B cell (primary cell): ENCODE results near the gene BAG2. TPM values are rescaled to one million over a fixed set of nuclear protein-coding genes. Genes with fewer than 3 reads are reported as not detected.

Source experiments
- ATAC-seq: fragments of 200-7000 bp; cut with Tn5 transposase; one replicate; pipeline ENCODE4 v1.10.0; 2021; ENCODE audit warnings: low read depth, mild to moderate bottlenecking, moderate number of reproducible peaks, moderate library complexity
- CTCF ChIA-PET: fragments of 350-600 bp; sonication (Branson Sonifier 250); formaldehyde crosslinking; loops from one replicate; lab custom pipeline; 2021; ENCODE audit warnings: antibody characterized with exemption, inconsistent platforms; lab: Charles Lee
- POLR2A ChIA-PET: fragments of 350-600 bp; sonication (Branson Sonifier 250); formaldehyde crosslinking; loops from one replicate; lab custom pipeline; 2021; ENCODE audit warnings: antibody characterized with exemption; lab: Charles Lee
- DNase-seq: peaks from one replicate; pipeline ENCODE4 v3.0.0; 2013
- H2AFZ ChIP-seq: 2 replicates; pipeline ENCODE4 v1.6.1; 2012; ENCODE audit warnings: mild to moderate bottlenecking, low read depth, low read length; ENCODE audit not compliant: insufficient read depth, poor library complexity, severe bottlenecking
- H3K27ac ChIP-seq, 2 donors: 1 replicate in 1 of 2; 2 replicates in 1 of 2; pipeline ENCODE4 v1.5.1; 2012 to 2013; ENCODE audit warnings: low read length in 2 of 2, mild to moderate bottlenecking in 2 of 2, moderate library complexity in 1 of 2
- H3K27me3 ChIP-seq, 4 experiments: fragments of 200-600 bp in 1 of 4; sonication (generic) in 1 of 4; replicated peaks in 1 of 4; 1 replicate in 2 of 4; 2 replicates in 2 of 4; pipeline versions ENCODE4 v1.6.1 to v1.7.0; 2013 to 2016; ENCODE audit warnings: low read length in 3 of 4, mild to moderate bottlenecking in 2 of 4, mixed read lengths in 1 of 4, moderate library complexity in 1 of 4; ENCODE audit not compliant: insufficient read depth in 4 of 4, control insufficient read depth in 3 of 4; ENCODE audit errors: control extremely low read depth in 1 of 4
- H3K36me3 ChIP-seq, 2 experiments: replicated peaks in 1 of 2; 1 replicate in 1 of 2; 2 replicates in 1 of 2; pipeline versions ENCODE4 v1.6.1 to v1.7.1; 2013; ENCODE audit warnings: low read length in 1 of 2; ENCODE audit not compliant: insufficient read depth in 2 of 2, control insufficient read depth in 1 of 2; ENCODE audit errors: control extremely low read depth in 1 of 2, extremely low read depth in 1 of 2
- H3K4me1 ChIP-seq, 2 donors: fragments of 200-600 bp in 1 of 2; sonication (generic) in 1 of 2; 1 replicate in 1 of 2; 2 replicates in 1 of 2; pipeline versions ENCODE4 v1.5.1 to v1.6.1; 2013 to 2017; ENCODE audit warnings: low read length in 2 of 2; ENCODE audit not compliant: control insufficient read depth in 2 of 2, insufficient read depth in 2 of 2
- H3K4me2 ChIP-seq: replicated peaks from 2 replicates; pipeline ENCODE3; 2012; ENCODE audit warnings: mild to moderate bottlenecking, low read depth, low read length; ENCODE audit not compliant: poor library complexity, severe bottlenecking
- H3K4me3 ChIP-seq, 5 experiments: fragments of 200-600 bp in 1 of 5; sonication (generic) in 1 of 5; 1 replicate in 3 of 5; 2 replicates in 2 of 5; pipeline versions ENCODE4 v1.5.1 to v1.7.0; 2011 to 2016; ENCODE audit warnings: low read length in 4 of 5, mild to moderate bottlenecking in 4 of 5, low read depth in 2 of 5, control low read depth in 1 of 5, moderate library complexity in 1 of 5; ENCODE audit not compliant: insufficient read depth in 1 of 5; ENCODE audit errors: control extremely low read depth in 1 of 5, extremely low read depth in 1 of 5
- H3K79me2 ChIP-seq: fragments of 200-600 bp; sonication (generic); one replicate; pipeline ENCODE4 v1.6.0; 2016; ENCODE audit warnings: low read length; ENCODE audit not compliant: control insufficient read depth, insufficient read depth
- H3K9ac ChIP-seq: fragments of 200-600 bp; sonication (generic); 2 replicates; pipeline ENCODE4 v1.6.1; 2017; ENCODE audit warnings: mild to moderate bottlenecking, low read length, moderate library complexity
- H3K9me3 ChIP-seq, 3 donors: one replicate each; pipeline versions ENCODE4 v1.6.1 to v1.7.1; 2013; ENCODE audit warnings: low read length in 2 of 3; ENCODE audit not compliant: control insufficient read depth in 2 of 3, insufficient read depth in 1 of 3; ENCODE audit errors: control extremely low read depth in 1 of 3
- H4K20me1 ChIP-seq: 2 replicates; pipeline ENCODE4 v1.6.0; 2012; ENCODE audit warnings: mild to moderate bottlenecking, low read length; ENCODE audit not compliant: insufficient read depth, control insufficient read depth, poor library complexity, severe bottlenecking
- H3K27ac Mint-ChIP-seq: one replicate; pipeline ENCODE4 v1.8.0; 2021; ENCODE audit warnings: mixed read lengths
- H3K27me3 Mint-ChIP-seq: one replicate; pipeline ENCODE4 v1.8.0; 2021; ENCODE audit warnings: mixed read lengths
- H3K4me1 Mint-ChIP-seq: one replicate; pipeline ENCODE4 v1.8.0; 2021; ENCODE audit warnings: mixed read lengths
- H3K4me3 Mint-ChIP-seq: one replicate; pipeline ENCODE4 v1.8.0; 2021; ENCODE audit warnings: mixed read lengths
- H3K9me3 Mint-ChIP-seq: one replicate; pipeline ENCODE4 v1.8.0; 2022; ENCODE audit warnings: mixed read lengths; ENCODE audit not compliant: insufficient read depth
- CTCF ChIP-seq: fragments of 200-600 bp; IDR thresholded peaks from one replicate; pipeline ENCODE4 v1.8.0; 2022; ENCODE audit warnings: antibody characterized with exemption, mild to moderate bottlenecking
- EZH2 ChIP-seq: IDR thresholded peaks from 2 replicates; pipeline ENCODE4 v1.6.1; 2012; ENCODE audit warnings: borderline replicate concordance, low read depth, mild to moderate bottlenecking, moderate library complexity, low read length; ENCODE audit not compliant: insufficient read depth, poor library complexity, severe bottlenecking
- WGBS: methylation state at CpG from one replicate; pipeline ENCODE4 v1.1.5; 2013; ENCODE audit warnings: missing lambda C conversion rate; ENCODE audit not compliant: insufficient coverage; 5-methylcytosine and 5-hydroxymethylcytosine counted together
- intact Hi-C: fragments of 100-400 bp; cut with micrococcal nuclease; formaldehyde crosslinking; loops from one replicate; pipeline ENCODE4 v1.10.0; 2022
- polyA plus RNA-seq: library from polyadenylated mRNA; depleted of rRNA; stranded (reverse); fragments of >200 nt; gene quantifications from 2 replicates; pipeline ENCODE4 v1.2.3, GENCODE V29; 2012
- total RNA-seq, 2 donors: library from RNA; stranded (reverse); fragments of 120-200 nt in 1 of 2; gene quantifications; 1 replicate in 1 of 2; 2 replicates in 1 of 2; pipeline versions ENCODE4 v1.2.3 to v1.2.4, GENCODE V29; 2013 to 2022

Gene BAG2
- total and polyA plus RNA-seq, 2 donors (not counting 1 experiment from before 2014, with no cell fraction given), result 1.5 to 4.7 TPM

GRCh38 chr6:57215260-57215659 is 43.1 kb downstream of the BAG2 start:
- Histone ChIP-seq H4K20me1 (no peaks in the 10 kb centered on the region), H3K9me3 (no peaks in the 10 kb centered on the region), H3K27me3 (no peaks in the 10 kb centered on the region), H3K9ac (no peak overlapping the region), H3K27ac (no peak overlapping the region), H3K4me2 (no peak overlapping the region), H3K4me3 (no peak overlapping the region), H3K36me3 (no peaks in the 10 kb centered on the region), H3K4me1 (no peaks in the 10 kb centered on the region), H2AFZ (no peak overlapping the region), H3K79me2 (no peaks in the 10 kb centered on the region)
- H3K4me1 Mint-ChIP-seq, result no peaks in the 10 kb centered on the region
- WGBS, result no CpG with 5 or more reads among the region's 1 CpG
- intact Hi-C loops, result no loop called here
- H3K27me3 Mint-ChIP-seq, result no peaks in the 10 kb centered on the region
- no peak for ATAC-seq
- POLR2A ChIA-PET, result no interaction called here
- TF ChIP-seq CTCF (no peak), EZH2 (no peak)
- DNase-seq, result no peak
- CTCF ChIA-PET, result no interaction called here
- no peak overlapping the region for H3K4me3 Mint-ChIP-seq
- H3K9me3 Mint-ChIP-seq, result no peaks in the 10 kb centered on the region
- H3K27ac Mint-ChIP-seq, result no peak overlapping the region

GRCh38 chr6:57216235-57217101 is 44.3 kb downstream of the BAG2 start:
- no peaks in the 10 kb centered on the region for H3K9me3 Mint-ChIP-seq
- CTCF ChIA-PET, result no interaction called here
- H3K27ac ChIP-seq, result no peak overlapping the region
- H3K36me3 ChIP-seq, result no peaks in the 10 kb centered on the region
- no peak overlapping the region for H3K27ac Mint-ChIP-seq
- no peak overlapping the region for H3K9ac ChIP-seq
- intact Hi-C loops, result no loop called here
- H3K27me3 Mint-ChIP-seq, result no peaks in the 10 kb centered on the region
- H3K4me3 Mint-ChIP-seq, result no peak overlapping the region
- no peaks in the 10 kb centered on the region for H3K79me2 ChIP-seq
- ATAC-seq (no peak), DNase-seq (no peak)
- H4K20me1 ChIP-seq, result no peaks in the 10 kb centered on the region
- WGBS, result 91% methylated on average over 3 of the region's 7 CpGs
- H3K27me3 ChIP-seq, result peaks cover 0 to 2% (median 0%) of the 10 kb centered on the region in 4 experiments
- POLR2A ChIA-PET, result no interaction called here
- no peaks in the 10 kb centered on the region for H3K9me3 ChIP-seq
- no peak overlapping the region for H3K4me3 ChIP-seq
- no peak overlapping the region for H2AFZ ChIP-seq
- peaks cover 4 to 5% of the 10 kb centered on the region in 2 donors for H3K4me1 ChIP-seq
- no peak for TF ChIP-seq CTCF
- TF ChIP-seq EZH2, result no peak
- H3K4me1 Mint-ChIP-seq, result peaks cover 4% of the 10 kb centered on the region
- no peak overlapping the region for H3K4me2 ChIP-seq
